Umbilical cord (tissue), 2 donors: Measurements from ENCODE around the gene ARRDC1. TPM values are rescaled to one million over a fixed set of nuclear protein-coding genes. Genes with fewer than 3 reads are reported as not detected.
A peak's percentile ranks its signal among the peaks of the same experiment; 100 is the strongest.
"Not testable (repeated sequence)": the region's sequence is repeated elsewhere in the genome, so short reads cannot be mapped to it uniquely, and the experiment has no call there.

Experiments used
- DNase-seq: peaks from one replicate; pipeline ENCODE4 v3.0.0-alpha.2; 2015; ENCODE audit warnings: low spot score
- total RNA-seq: library from RNA; depleted of rRNA; stranded (reverse); fragments of >200 nt; gene quantifications from one replicate; pipeline ENCODE4 v1.2.3, GENCODE V29; 2014; ENCODE audit warnings: low replicate concordance; ENCODE audit not compliant: insufficient read depth

ARRDC1 gene
- total RNA-seq, 1 donor from 2014 or later: 11.3 TPM

- DNase-seq: no peak
These were observed 7.8 kb downstream of the ARRDC1 start for GRCh38 chr9:137613259-137613658.

DNA sequence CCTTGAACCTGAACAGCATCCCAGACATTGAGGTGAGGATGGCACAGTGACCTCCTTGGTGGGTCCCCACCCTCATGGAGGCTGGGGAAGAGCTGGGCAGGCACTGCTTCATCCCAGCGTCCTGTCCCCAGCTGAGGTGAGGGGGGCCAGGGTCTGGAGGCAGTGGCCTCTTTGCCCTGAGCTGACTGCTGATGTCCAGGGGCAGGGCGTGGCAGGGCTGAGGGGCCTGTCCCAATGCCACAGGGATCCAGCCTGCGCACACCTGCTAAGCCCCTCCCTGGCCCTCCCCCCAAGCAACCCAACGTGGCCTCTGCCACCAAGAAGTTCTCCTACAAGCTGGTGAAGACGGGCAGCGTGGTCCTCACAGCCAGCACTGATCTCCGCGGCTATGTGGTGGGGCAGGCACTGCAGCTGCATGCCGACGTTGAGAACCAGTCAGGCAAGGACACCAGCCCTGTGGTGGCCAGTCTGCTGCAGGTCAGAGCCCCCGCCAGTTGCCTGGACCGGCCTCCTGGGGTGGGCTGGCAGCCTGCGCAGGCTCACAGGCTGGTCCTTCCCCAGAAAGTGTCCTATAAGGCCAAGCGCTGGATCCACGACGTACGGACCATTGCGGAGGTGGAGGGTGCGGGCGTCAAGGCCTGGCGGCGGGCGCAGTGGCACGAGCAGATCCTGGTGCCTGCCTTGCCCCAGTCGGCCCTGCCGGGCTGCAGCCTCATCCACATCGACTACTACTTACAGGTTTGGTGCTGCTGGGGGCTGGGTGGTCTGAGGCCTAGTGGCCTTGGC is 8.4 kb downstream of the ARRDC1 start:
- no peak for DNase-seq

- no peak for DNase-seq
These were observed 9.3 kb downstream of the ARRDC1 start for GRCh38 chr9:137614631-137615386.

GRCh38 chr9:137615387-137615871 is 9.9 kb downstream of the ARRDC1 start:
- DNase-seq: no peak

- DNase-seq: peak; percentile 91
These were observed 12.9 kb downstream of the ARRDC1 start, which contains the start of gene EHMT1 for GRCh38 chr9:137618105-137619067. EHMT1 (plus strand) TSS chr9:137619005; CDS start chr9:137619029, 24 bp downstream.

DNA sequence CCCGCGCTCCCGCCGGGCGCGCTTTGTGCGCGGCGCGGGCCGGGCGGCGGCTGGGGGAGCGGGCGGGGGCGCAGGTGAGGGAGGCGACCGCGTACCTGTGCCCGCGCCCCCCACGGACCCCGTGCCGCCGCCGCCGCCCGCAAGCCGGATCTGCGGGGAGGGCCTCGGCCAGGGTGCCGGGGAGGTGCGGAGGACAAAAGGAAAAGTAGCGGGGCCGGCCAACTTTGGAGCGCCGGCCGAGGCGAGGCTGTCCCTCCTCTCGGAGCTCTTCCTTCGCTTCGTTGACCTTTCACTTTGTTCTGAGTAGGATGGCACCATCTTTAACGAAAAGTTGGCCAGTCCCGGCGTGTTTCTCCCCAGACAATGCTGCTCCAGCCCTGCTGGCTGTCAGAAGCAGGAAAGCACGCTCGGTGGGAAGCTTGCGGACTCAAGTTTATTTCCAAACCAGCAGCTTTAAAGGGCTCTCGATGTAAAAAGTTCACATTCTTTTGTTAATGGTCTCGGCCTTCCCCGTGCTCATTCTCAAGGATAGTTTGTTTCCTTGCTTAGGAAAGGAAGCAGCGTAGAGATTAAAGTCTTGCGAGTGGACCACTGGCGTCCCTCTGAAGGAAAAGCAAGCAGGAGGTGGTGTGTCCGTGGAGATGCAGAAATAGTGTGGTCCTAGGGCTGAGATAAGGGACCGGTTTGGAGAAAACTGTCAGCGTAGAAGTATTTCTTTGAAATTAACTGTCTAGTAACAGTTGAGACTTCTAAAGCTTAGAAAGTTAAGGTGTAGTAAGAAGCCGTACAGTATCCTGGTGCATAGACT is 14.0 kb downstream of the ARRDC1 start:
- peak; percentile 57 for DNase-seq

DNA sequence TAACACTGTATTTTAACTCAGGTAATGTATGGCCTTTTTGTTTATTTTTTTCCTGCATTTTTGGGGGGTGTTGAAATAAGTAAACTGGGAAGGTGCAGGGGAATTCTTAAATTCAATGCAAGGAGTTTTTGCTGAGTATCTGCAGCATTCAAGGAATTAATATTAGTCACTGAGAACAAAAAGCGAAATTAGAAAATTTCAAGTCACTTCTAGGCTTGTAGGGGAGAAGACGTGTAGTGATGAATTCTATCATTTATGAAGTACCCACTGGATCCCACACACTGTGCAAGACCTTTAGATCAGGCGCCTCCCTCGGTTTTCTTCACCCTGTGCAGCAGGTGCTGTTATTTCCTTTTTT is 14.5 kb downstream of the ARRDC1 start:
- no peak for DNase-seq

- no peak for DNase-seq
These were observed 15.1 kb downstream of the ARRDC1 start for GRCh38 chr9:137620581-137620980.

GRCh38 chr9:137621131-137621757 is 15.8 kb downstream of the ARRDC1 start:
- DNase-seq: no peak

DNA sequence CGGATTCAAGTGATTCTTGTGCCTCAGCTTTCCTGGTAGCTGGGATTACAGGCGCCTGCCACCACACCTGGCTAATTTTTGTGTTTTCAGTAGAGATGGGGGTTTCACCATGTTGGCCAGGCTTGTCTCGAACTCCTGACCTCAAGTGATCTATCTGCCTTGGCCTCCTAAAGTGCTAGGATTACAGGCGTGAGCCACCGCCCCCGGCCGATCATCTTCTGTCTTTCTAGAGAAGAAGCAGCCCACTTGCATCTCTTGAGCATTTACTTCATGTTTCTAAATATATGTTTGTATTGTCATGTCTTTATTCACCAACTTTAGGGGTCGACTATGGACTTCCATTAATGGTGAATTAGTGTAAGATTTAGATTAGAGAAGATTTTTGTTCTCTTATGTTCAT is 16.7 kb downstream of the ARRDC1 start:
- not testable (repeated sequence) for DNase-seq

DNA sequence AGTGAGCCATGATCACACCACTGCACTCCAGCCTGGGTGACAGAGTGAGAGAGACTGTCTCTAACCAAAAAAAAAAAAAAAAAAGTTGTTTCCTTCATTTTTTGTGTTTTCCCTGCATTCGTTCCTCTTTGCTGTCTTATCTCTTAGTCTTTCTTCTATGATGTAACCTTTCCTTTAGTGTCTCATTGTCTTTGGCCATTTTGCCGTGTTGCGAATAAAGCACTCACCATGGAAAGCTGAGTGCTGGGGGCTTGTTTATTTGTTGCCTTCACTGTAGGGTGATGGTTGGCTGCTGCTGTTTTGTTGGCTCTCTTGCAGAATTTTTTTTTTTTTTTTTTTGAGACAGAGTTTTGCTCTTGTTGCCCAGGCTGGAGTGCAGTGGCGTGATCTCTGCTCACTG is 21.0 kb downstream of the ARRDC1 start:
- DNase-seq: no peak

- DNase-seq: not testable (repeated sequence)
These were observed 21.9 kb downstream of the ARRDC1 start for GRCh38 chr9:137627406-137627805.

DNA sequence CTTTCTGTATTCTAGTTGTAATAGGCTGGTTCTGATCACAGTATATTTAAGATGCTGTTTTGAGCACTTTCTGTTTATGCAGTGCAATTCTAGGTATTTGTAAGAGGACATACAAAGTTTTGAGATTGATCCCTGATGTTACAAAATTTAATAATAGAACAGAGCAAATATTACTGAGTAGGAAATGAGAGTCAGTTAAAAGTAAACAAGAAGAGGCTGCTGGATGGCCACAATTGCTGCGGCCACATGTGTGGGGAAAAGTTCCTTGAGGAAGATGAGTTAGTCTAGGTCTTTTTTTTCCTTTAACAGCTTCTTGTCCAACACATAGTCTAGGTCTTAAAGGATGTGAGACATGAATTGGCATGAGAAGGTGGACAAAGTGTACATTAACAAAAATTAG is 24.6 kb downstream of the ARRDC1 start:
- DNase-seq: no peak

GRCh38 chr9:137630679-137631078 is 25.2 kb downstream of the ARRDC1 start:
- DNase-seq: no peak

DNA sequence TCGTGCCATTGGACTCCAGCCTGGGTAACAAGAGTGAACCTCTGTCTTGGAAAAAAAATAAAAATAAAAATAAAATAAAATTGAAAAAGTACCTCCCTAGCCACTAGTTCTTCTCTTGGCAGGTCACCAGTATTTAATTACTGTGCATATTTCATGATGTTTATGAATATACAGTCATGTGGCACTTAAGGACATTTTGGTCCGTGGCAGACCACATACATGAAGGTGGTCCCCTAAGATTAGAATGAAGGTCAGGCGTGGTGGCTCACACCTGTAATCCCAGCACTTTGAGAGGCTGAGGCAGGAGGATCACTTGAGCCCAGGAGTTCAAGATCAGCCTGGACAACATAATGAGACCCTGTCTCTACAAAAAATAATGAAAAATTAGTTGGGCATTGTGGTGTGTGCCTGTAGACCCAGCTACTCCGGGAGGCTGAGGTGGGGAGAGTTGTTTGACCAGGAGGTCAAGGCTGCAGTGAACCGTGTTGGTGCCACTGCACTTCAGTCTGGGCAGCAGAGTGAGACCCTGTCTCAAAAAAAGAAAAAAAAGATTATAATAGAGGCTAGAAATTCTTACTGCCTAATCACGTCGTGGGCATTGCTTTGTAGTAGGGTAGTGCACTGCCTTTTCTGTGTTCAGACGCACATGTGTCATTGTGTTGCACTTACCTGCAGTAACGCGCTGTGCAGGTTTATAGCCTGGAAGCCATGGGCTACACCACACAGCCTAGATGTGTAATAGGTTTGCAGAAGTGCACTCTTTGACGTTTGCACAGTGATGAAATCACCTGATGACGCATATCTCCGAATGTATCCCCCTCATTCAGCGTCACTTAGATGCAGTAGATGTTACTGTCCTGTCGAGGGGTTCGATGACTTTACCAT is 26.1 kb downstream of the ARRDC1 start:
- no peak for DNase-seq

- DNase-seq: no peak
These were observed 27.0 kb downstream of the ARRDC1 start for GRCh38 chr9:137632230-137633161.

DNA sequence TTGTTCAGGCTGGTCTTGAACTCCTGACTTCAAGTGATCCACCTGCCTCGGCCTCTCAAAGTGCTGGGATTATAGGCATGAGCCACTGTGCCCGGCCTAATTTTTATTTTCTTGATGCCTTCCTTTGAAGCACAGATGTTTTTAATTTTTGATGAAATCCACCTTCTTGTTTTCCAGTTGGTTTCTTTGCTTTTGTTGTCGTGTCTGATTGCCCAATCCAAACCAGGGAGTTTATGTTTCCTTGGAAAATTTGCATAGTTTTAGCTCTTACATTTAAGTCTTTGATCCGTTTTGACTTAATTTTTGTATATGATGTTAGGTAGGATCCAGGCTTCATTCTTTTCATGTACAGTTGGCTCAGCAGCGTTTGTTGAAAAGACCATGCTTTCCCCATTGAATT is 28.5 kb downstream of the ARRDC1 start:
- DNase-seq: no peak

GRCh38 chr9:137638680-137639079 is 33.2 kb downstream of the ARRDC1 start:
- no peak for DNase-seq
